IMR-90 (cell line): ENCODE measurements around the gene TACC3. TPM values are rescaled to one million over a fixed set of nuclear protein-coding genes. Genes with fewer than 3 reads are reported as not detected.

Source experiments
- ATAC-seq: fragments of 200-7000 bp; cut with Tn5 transposase; 2 replicates; pipeline ENCODE4 v1.9.1; 2020; ENCODE audit warnings: low read depth, mild to moderate bottlenecking, moderate library complexity
- BruUV-seq: library from RNA; stranded (reverse); fragments of 400-500 nt; replicated peaks from 2 replicates; lab custom pipeline; 2021; lab: Mats Ljungman, UMichigan
- CTCF ChIA-PET: fragments of 300-600 bp; formaldehyde crosslinking; extraction: SDS; loops from one replicate; lab custom pipeline; 2021; ENCODE audit warnings: antibody characterized with exemption; lab: Yijun Ruan, JAX
- POLR2A ChIA-PET: fragments of 300-600 bp; sonication (Branson Sonifier 250); formaldehyde crosslinking; loops from one replicate; lab custom pipeline; 2022; ENCODE audit warnings: antibody characterized with exemption; ENCODE audit not compliant: unreplicated experiment; lab: Charles Lee
- DNase-seq: peaks from one replicate; pipeline ENCODE4 v3.0.0; 2013
- H2AFZ ChIP-seq: replicated peaks from 2 replicates; pipeline ENCODE3; 2013; ENCODE audit warnings: low read length, mild to moderate bottlenecking; ENCODE audit not compliant: poor library complexity
- H2AK5ac ChIP-seq: 2 replicates; pipeline ENCODE4 v1.6.1; 2013; ENCODE audit warnings: low read depth, low read length, inconsistent platforms
- H2AK9ac ChIP-seq: replicated peaks from 2 replicates; pipeline ENCODE3; 2013; ENCODE audit warnings: mild to moderate bottlenecking, low read depth, low read length, moderate library complexity; ENCODE audit not compliant: poor library complexity
- H2BK120ac ChIP-seq: 2 replicates; pipeline ENCODE4 v1.6.1; 2013; ENCODE audit warnings: low read depth, low read length, inconsistent platforms
- H2BK15ac ChIP-seq: 3 replicates; pipeline ENCODE4 v1.6.1; 2013; ENCODE audit warnings: low read depth, low read length, inconsistent platforms
- H2BK20ac ChIP-seq: 2 replicates; pipeline ENCODE4 v1.6.1; 2013; ENCODE audit warnings: low read depth, mild to moderate bottlenecking, inconsistent platforms, low read length, moderate library complexity
- H2BK5ac ChIP-seq: 2 replicates; pipeline ENCODE4 v1.6.1; 2013; ENCODE audit warnings: mild to moderate bottlenecking, low read depth, low read length, inconsistent platforms; ENCODE audit not compliant: poor library complexity, severe bottlenecking
- H3K14ac ChIP-seq: replicated peaks from 2 replicates; pipeline ENCODE4 v1.6.1; 2013; ENCODE audit warnings: low read depth, low read length, inconsistent platforms
- H3K18ac ChIP-seq: 2 replicates; pipeline ENCODE4 v1.6.1; 2013; ENCODE audit warnings: low read depth, low read length, control low read depth
- H3K23ac ChIP-seq: 2 replicates; pipeline ENCODE4 v1.6.1; 2013; ENCODE audit warnings: low read depth, low read length, inconsistent platforms
- H3K27ac ChIP-seq: 2 replicates; pipeline ENCODE4 v1.5.1; 2013; ENCODE audit warnings: mild to moderate bottlenecking, control low read depth, low read length; ENCODE audit not compliant: insufficient read depth
- H3K27me3 ChIP-seq: 2 replicates; pipeline ENCODE4 v1.6.1; 2013; ENCODE audit warnings: low read length; ENCODE audit not compliant: control insufficient read depth, insufficient read depth
- H3K36me3 ChIP-seq: 2 replicates; pipeline ENCODE4 v1.6.1; 2013; ENCODE audit warnings: low read length, mixed read lengths; ENCODE audit not compliant: control insufficient read depth, insufficient read depth
- H3K4ac ChIP-seq: 2 replicates; pipeline ENCODE4 v1.6.1; 2013; ENCODE audit warnings: low read depth, low read length, inconsistent platforms
- H3K4me1 ChIP-seq: 2 replicates; pipeline ENCODE4 v1.6.1; 2013; ENCODE audit warnings: low read length, mixed read lengths; ENCODE audit not compliant: control insufficient read depth, insufficient read depth
- H3K4me2 ChIP-seq: 2 replicates; pipeline ENCODE4 v1.6.1; 2013; ENCODE audit warnings: low read depth, mild to moderate bottlenecking, control low read depth, low read length, moderate library complexity
- H3K4me3 ChIP-seq: 2 replicates; pipeline ENCODE4 v1.5.1; 2013; ENCODE audit warnings: low read depth, mild to moderate bottlenecking, control low read depth, low read length, moderate library complexity; ENCODE audit not compliant: insufficient read depth
- H3K56ac ChIP-seq: 2 replicates; pipeline ENCODE4 v1.6.1; 2013; ENCODE audit warnings: low read length, inconsistent platforms; ENCODE audit not compliant: insufficient read depth; ENCODE audit errors: extremely low read depth
- H3K79me1 ChIP-seq, 2 experiments: 2 replicates each; pipeline ENCODE4 v1.6.1; 2013; ENCODE audit warnings: low read length in 2 of 2, inconsistent platforms in 1 of 2, low read depth in 1 of 2
- H3K9ac ChIP-seq: 2 replicates; pipeline ENCODE4 v1.6.1; 2013; ENCODE audit warnings: low read depth, low read length, control low read depth
- H3K9me1 ChIP-seq: 2 replicates; pipeline ENCODE4 v1.6.1; 2013; ENCODE audit warnings: low read length, inconsistent platforms; ENCODE audit not compliant: insufficient read depth
- H3K9me3 ChIP-seq: 2 replicates; pipeline ENCODE4 v1.6.1; 2013; ENCODE audit warnings: low read length; ENCODE audit not compliant: control insufficient read depth, insufficient read depth
- H4K20me1 ChIP-seq: 2 replicates; pipeline ENCODE4 v1.6.1; 2013; ENCODE audit warnings: low read length, inconsistent platforms; ENCODE audit not compliant: insufficient read depth
- H4K5ac ChIP-seq: 2 replicates; pipeline ENCODE4 v1.6.1; 2013; ENCODE audit warnings: mild to moderate bottlenecking, low read depth, low read length, control low read depth
- H4K8ac ChIP-seq, 2 experiments: 2 replicates each; pipeline ENCODE4 v1.6.1; 2013; ENCODE audit warnings: low read depth in 2 of 2, low read length in 2 of 2, control low read depth in 1 of 2, inconsistent platforms in 1 of 2
- H4K91ac ChIP-seq: 2 replicates; pipeline ENCODE4 v1.6.1; 2013; ENCODE audit warnings: low read depth, low read length, inconsistent platforms; ENCODE audit not compliant: insufficient read depth
- CTCF ChIP-seq: conservative IDR thresholded peaks from 2 replicates; pipeline ENCODE4 v1.5.1; 2012; ENCODE audit warnings: mild to moderate bottlenecking, low read depth, low read length, improper control_type of control experiment
- RFX5 ChIP-seq: IDR thresholded peaks from 2 replicates; pipeline ENCODE4 v1.8.0; 2012; ENCODE audit warnings: low read depth, mild to moderate bottlenecking, low read length, moderate library complexity
- WGBS, 2 experiments: methylation state at CpG; one replicate each; pipeline versions ENCODE4 v1.1.5 to v1.1.7; 2013; ENCODE audit warnings: missing lambda C conversion rate in 2 of 2; ENCODE audit not compliant: insufficient read length in 1 of 2; ENCODE audit errors: extremely low coverage in 2 of 2; 5-methylcytosine and 5-hydroxymethylcytosine counted together
- dilution Hi-C: fragments of 300-500 bp; cut with HindIII; formaldehyde crosslinking; loops from one replicate; pipeline ENCODE4 v1.14.3; 2018; ENCODE audit warnings: low sequenced_read_pairs; ENCODE audit not compliant: unreplicated experiment
- in situ Hi-C: fragments of 300-500 bp; cut with MboI; formaldehyde crosslinking; loops from 3 replicates; pipeline ENCODE4 v1.14.3; 2019; ENCODE audit warnings: low sequenced_read_pairs, inconsistent platforms, mixed read lengths
- intact Hi-C: fragments of 100-400 bp; cut with micrococcal nuclease; formaldehyde crosslinking; loops from 2 replicates; pipeline ENCODE4 v1.10.0; 2022
- polyA plus RNA-seq, 3 experiments: library from polyadenylated mRNA; depleted of rRNA; stranded (reverse); fragments of >200 nt; gene quantifications; 2 replicates each; pipeline ENCODE4 v1.2.3, GENCODE V29; 2012; ENCODE audit warnings: low replicate concordance in 1 of 3
- total RNA-seq: library from RNA; depleted of rRNA; stranded (reverse); fragments of >200 nt; gene quantifications from 2 replicates; pipeline ENCODE4 v1.2.3, GENCODE V29; 2012

TACC3 gene
- total and polyA plus RNA-seq, 2 of the 4 experiments (the other 2 are of a cell fraction) = 15.1 to 49.7 TPM

- no peak overlapping the region for H2BK15ac ChIP-seq
- H3K9me1 ChIP-seq = no peaks in the 10 kb centered on the region
- H3K79me1 ChIP-seq = no peaks in the 10 kb centered on the region
- dilution Hi-C loops (no loop called here), intact Hi-C loops (no loop called here), in situ Hi-C loops (no loop called here)
- H3K56ac ChIP-seq = no peak overlapping the region
- no peaks in the 10 kb centered on the region for H3K36me3 ChIP-seq
- H4K20me1 ChIP-seq = no peaks in the 10 kb centered on the region; the same call in 1 of the 2 replicates
- H3K4me3 ChIP-seq = no peak overlapping the region
- H2AFZ ChIP-seq = peak overlapping the region; percentile 84
- H2BK20ac ChIP-seq = no peak overlapping the region
- BruUV-seq = no TSS peak
- WGBS, 2 experiments = 9% methylated on average over 20 of the region's 36 CpGs; no CpG with 5 or more reads in 1 of the 2 experiments
- no peaks in the 10 kb centered on the region; the same call in 1 of the 2 replicates for H3K27me3 ChIP-seq
- H3K4me2 ChIP-seq = no peak overlapping the region
- no peak overlapping the region for H2BK5ac ChIP-seq
- no peak overlapping the region for H2AK5ac ChIP-seq
- ChIA-PET CTCF (no interaction called here), POLR2A (no interaction called here)
- TF ChIP-seq RFX5 (no peak), CTCF (0 out of 2 replicates have a peak, but pooled peaks have one; percentile 20)
- no peak overlapping the region for H4K91ac ChIP-seq
- 0 out of 4 replicates have a peak overlapping the region, but pooled peaks of 1 of the 2 experiments have one; percentile 1 for H4K8ac ChIP-seq
- ATAC-seq (peak; percentile 71), DNase-seq (peak; percentile 22)
- no peak overlapping the region; the same call in 1 of the 2 replicates for H3K18ac ChIP-seq
- H2BK120ac ChIP-seq = no peak overlapping the region
- H4K5ac ChIP-seq = no peak overlapping the region; the same call in 1 of the 2 replicates
- no peak overlapping the region for H3K14ac ChIP-seq
- H3K9me3 ChIP-seq = no peaks in the 10 kb centered on the region
- no peak overlapping the region for H3K9ac ChIP-seq
- no peak overlapping the region for H3K4ac ChIP-seq
- H3K4me1 ChIP-seq = peaks cover 4% of the 10 kb centered on the region; the same call in 1 of the 2 replicates
- peak overlapping the region; percentile 60 for H2AK9ac ChIP-seq
- no peak overlapping the region for H3K27ac ChIP-seq
- no peak overlapping the region for H3K23ac ChIP-seq
Measured at GRCh38 chr4:1763550-1764080, 42.3 kb downstream of the TACC3 start.
